ENCODE data around the gene DCXR.

The DCXR gene

GRCh38 chr17:82012261-82012639 is 25.2 kb downstream of the DCXR start:
- DNase-seq (ENCODE audit: low read depth, low spot score), result no peak

GRCh38 chr17:82011617-82012187 is 25.8 kb downstream of the DCXR start:
- no peak for DNase-seq (ENCODE audit: low read depth, low spot score)

GRCh38 chr17:82010575-82011525 is 26.6 kb downstream of the DCXR start:
- DNase-seq (ENCODE audit: low read depth, low spot score), result no peak

- DNase-seq (ENCODE audit: low read depth, low spot score), result no peak
Observed at GRCh38 chr17:82009413-82009812, 28.1 kb downstream of the DCXR start.

- no peak for DNase-seq (ENCODE audit: low read depth, low spot score)
Observed at GRCh38 chr17:82008941-82009405, 28.5 kb downstream of the DCXR start.

GRCh38 chr17:82008258-82008940 is 29.1 kb downstream of the DCXR start:
- no peak for DNase-seq (ENCODE audit: low read depth, low spot score)

GRCh38 chr17:82007495-82008257 is 29.8 kb downstream of the DCXR start:
- DNase-seq (ENCODE audit: low read depth, low spot score), result peak; percentile 75

- DNase-seq (ENCODE audit: low read depth, low spot score), result no peak
Observed at GRCh38 chr17:82007228-82007494, 30.3 kb downstream of the DCXR start.

- peak; percentile 87 for DNase-seq (ENCODE audit: low read depth, low spot score)
Observed at GRCh38 chr17:82006468-82007227, 30.8 kb downstream of the DCXR start.

GRCh38 chr17:82005701-82006348 is 31.7 kb downstream of the DCXR start:
- DNase-seq (ENCODE audit: low read depth, low spot score), result no peak

GRCh38 chr17:82004517-82005455 is 32.7 kb downstream of the DCXR start:
- no peak for DNase-seq (ENCODE audit: low read depth, low spot score)

- peak; percentile 98 for DNase-seq (ENCODE audit: low read depth, low spot score)
Observed at GRCh38 chr17:82003411-82004381, 33.8 kb downstream of the DCXR start.

- DNase-seq (ENCODE audit: low read depth, low spot score), result no peak
Observed at GRCh38 chr17:82001571-82002056, 35.9 kb downstream of the DCXR start.

- DNase-seq (ENCODE audit: low read depth, low spot score), result no peak
Observed at GRCh38 chr17:82000803-82001570, 36.5 kb downstream of the DCXR start.

- DNase-seq (ENCODE audit: low read depth, low spot score), result no peak
Observed at GRCh38 chr17:81999976-82000802, 37.3 kb downstream of the DCXR start.

GRCh38 chr17:81999587-81999975 is 37.9 kb downstream of the DCXR start:
- DNase-seq (ENCODE audit: low read depth, low spot score), result no peak

Data from astrocyte of the hippocampus (primary cell).